Urothelium cell line (cell line): Measurements from ENCODE around the gene STRA6.

Experiments
- DNase-seq: peaks from one replicate; pipeline ENCODE4 v3.0.0; 2011; ENCODE audit warnings: low spot score, mixed read lengths
- FAIRE-seq: peaks from 2 replicates; lab custom pipeline; 2011; peaks lifted over from hg19 to GRCh38; lab: Jason Lieb, UNC

Gene STRA6

DNA sequence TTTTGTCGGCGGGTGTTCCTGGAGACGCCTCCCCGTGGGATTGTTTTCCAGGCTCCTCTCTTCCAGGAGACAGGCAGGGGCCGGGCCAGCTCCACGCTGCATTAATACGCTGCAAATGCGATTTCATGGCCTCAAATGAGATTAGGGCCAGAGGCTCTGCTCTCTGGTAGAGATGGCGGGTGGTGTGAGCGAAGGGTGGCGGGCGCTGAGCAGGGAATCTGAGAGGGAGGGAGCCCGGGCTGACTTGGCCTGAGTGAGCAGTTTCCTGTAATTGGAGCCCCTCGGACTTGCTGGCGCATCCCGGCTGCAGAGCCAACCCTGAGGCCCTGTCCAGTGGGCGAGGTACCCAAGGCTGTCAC is 26.1 kb upstream of the STRA6 start:
- FAIRE-seq (no peak), DNase-seq (no peak)

DNA sequence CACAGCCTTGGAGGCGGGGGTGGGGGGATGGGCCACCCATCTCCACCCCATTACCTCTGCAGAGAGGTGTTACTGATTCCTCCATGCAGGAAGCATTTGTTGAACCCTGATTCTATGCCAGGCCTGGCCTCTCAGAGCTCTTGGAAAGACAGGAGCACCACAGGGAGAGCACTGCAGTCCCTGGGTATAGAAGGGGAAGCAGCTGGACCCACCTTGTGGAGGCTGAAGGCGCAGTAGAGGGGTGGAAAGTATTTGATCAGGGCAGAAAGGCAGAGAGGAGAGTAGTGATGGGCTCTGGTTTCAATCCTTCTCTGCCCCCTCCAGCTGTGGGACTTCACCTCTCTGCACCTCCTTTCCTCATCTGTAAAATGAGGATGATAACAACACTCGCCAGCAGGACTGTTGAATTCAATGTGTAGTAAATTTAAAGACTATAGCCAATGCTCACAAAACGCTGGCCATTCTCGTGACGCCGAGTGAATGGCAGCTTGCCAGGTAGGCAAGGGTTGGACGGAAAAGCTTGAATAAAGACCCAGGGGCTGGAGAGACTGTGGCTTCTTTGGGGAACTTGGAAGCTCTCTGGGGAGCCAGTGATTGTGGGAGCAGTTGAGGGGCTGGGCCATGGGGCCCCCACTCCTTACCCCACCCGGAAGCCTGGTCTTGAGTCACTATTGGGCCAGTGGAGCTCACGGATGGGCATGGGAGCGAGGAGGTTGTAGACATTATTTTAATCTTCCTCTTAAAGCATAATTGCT is 25.6 kb upstream of the STRA6 start:
- FAIRE-seq: no peak
- DNase-seq: no peak

- no peak for FAIRE-seq
Measured at GRCh38 chr15:74226761-74227540, 24.4 kb upstream of the STRA6 start.

GRCh38 chr15:74225928-74226327 is 23.3 kb upstream of the STRA6 start:
- DNase-seq: no peak
- no peak for FAIRE-seq

More at GRCh38 chr15:74226761-74227540, 24.4 kb upstream of the STRA6 start:
- no peak for DNase-seq

DNA sequence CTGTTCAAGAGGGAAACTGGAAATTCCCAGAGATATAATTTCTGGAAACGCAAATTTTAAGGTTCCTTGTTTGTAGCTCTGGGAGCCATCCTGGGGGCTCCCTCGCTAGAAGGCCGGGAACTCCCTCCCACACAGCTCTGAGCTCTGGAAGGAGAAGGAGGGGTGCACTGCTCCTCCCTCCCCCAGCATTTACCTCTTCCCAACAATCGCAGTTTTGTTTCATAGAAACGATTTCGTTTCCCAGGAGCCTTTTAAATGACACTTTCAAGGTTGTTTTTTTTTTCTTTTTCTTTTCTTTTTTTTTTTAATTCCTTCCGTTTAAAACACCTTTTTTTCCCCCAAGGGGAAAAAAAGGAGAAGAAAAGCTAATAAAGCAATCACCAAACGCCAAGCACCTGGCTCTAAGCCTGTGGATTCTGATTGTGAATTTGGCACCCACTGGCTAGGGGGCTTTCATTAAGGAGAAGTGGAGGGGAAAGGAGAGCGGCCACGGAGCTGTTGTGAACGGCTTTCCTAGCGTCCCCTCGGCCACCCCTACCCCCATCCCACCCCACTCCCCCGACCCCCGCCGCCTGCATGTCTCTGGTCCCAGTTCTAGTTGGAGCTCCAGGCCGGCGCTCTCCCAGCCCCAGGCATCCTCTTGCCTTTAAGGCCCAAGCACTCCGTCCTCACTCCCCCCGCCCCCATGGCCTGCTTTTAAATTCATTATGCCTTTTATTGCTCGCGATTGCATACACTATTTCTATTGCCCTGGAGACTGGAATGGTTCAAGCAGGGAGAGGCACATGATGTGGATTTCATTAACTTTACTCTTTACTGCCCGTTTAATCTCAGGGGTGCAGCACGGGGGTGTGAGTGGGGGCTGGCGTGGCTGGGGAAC is 19.9 kb upstream of the STRA6 start:
- FAIRE-seq (no peak), DNase-seq (no peak)

DNA sequence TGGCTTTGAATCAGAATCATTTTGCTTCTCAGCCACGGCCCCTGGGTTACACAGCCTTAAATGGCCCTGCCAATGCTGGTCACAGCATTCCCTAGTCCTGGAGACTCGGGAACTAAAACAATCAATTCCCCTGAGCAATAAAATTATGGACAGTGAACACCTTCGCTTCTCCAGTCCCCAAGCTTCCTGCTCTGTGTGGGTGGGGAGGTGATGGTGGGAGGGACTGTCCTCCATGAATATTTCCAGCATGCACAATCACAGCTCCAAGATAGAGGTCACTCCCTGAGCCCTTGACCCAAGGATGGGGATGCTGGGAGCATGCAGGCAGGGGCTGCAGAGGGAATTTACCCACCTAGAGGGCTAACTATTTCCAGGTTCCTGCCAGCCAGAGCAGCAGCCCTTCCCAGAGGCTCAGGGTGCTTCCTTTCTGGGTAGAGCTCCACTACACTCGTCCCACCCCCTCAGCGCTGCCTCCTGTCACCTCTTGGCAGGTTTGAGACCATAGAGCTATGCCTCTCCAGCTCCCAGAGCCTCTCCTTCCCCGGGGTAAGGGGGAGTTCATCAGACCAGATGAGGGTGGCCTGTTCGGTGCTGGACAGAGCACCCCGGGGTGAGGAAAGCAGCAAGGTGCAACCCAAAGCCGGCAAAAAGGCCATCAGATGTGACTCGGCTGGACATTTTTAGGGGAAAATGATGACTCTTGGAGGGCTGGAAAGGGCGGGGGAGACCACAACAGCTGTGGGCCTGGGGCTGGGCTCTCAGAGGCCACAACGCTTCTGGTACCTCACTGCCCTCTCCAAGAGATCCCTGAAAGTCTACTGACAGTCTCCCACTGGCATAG is 19.0 kb upstream of the STRA6 start:
- FAIRE-seq (no peak), DNase-seq (no peak)

- no peak for DNase-seq
- FAIRE-seq: no peak
Measured at GRCh38 chr15:74220475-74221248, 18.1 kb upstream of the STRA6 start.

DNA sequence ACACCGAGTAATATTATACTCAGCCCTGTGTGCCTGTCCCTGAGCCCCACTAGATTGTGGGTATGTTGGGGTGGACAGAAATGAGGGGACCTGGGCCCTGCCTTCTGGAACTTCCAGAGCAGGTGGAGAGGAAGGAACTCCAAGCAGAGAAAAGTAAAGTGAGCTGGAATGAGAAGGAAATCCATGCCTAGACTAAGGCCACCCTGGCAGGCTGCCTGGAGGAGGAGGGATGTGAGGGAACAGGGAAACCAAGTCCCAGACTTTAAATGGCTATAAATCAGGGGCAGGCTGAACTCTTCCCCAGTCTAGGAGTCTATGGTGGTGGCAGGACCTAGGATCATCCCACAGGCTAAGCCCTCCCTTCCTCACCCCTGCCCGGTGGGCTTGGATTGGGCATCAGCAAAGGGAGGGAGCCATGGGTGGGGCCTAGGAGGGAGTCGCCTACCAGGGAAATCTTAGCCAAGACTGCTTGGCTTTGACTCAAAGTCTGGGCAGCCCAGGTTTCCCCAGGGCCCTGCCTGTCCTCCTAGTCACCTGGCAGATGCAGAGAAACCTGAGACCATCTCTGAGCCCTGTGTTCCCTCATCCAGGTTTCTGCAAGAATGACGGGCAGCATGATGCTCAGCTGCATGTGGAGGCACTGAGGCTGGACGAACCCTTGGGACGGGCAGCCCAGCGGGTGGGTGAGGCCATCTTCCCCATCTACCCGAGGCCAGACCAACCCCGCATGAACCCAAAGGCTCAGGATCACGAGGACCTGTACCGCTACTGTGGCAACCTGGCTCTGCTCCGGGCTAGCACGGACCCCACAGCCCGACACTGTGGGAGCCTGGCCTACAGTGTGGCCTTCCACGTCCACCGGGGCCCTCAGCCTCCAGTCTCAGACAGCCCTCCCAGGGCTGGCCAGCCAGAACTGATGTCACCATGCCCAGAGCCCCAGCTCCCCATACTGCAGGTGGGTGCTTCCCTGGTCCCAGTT is 15.6 kb upstream of the STRA6 start:
- no peak for FAIRE-seq
- no peak for DNase-seq

DNA sequence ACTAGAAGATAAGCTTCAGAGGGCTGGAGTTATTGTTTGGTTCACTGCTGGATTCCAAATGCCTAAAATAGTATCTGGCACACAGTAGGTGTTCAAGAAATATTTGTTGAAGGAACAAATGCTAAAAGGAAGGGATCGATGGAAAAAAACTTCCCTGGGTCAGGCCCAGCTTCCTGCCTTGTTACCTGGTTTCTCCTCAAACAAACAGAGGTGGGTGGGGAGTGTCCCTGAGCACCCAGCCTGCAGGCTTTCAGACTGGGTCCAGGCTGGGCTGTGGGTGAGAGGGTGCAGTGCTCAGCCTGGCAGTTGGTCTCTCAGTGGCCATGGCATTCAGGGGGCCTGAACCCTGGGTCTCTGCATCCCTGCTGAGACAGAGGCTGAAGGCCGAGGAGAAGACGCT is 14.4 kb upstream of the STRA6 start:
- FAIRE-seq (no peak), DNase-seq (no peak)

DNA sequence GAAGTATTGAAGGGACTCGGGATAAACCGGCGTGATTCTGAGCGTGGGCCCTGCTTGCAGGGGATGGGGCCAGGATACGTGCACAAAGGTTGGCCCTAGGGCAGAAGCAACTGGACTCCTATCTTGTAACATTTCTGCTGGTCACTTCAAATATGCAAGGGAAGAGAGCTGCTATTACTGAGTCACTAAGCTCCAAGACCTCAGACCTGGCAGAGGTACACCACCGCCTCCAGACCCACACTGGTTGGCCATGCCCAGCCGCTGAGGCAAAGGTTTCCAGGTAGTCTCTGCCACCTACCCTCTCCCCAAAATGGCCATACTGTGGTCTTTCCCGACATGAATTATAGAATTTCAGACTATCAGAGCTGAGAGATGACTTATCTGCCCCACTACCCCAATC is 13.4 kb upstream of the STRA6 start:
- no peak for FAIRE-seq
- DNase-seq: no peak

- no peak for FAIRE-seq
- DNase-seq: no peak
Measured at GRCh38 chr15:74214324-74215021, 11.9 kb upstream of the STRA6 start.

DNA sequence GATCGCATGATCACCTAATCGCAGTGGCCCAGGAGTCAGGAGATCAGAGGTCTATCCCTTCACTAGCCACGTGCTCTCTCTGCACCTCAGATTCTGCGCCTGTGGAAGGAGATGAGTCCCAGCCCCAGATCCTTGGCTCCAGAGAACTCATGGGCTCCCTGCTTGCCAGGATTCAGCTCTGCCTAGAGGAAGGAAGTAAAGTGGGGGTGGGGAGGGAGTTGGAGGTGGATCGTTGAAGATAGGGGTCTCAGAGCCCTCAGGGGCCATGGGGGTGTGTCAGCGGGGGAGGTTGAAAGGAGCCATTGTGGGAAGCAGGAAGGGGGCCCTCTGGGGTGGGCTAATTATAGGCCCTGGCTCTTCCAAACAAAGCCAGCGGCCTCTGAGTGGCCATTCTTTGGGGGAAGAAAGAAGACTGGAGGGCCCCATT is 11.3 kb upstream of the STRA6 start:
- FAIRE-seq: no peak

GRCh38 chr15:74212494-74212893 is 9.9 kb upstream of the STRA6 start:
- FAIRE-seq (no peak), DNase-seq (no peak)

More for the DNA sequence above, 11.3 kb upstream of the STRA6 start:
- DNase-seq: no peak

- FAIRE-seq (no peak), DNase-seq (no peak)
Measured at GRCh38 chr15:74211656-74212055, 9.1 kb upstream of the STRA6 start.

- DNase-seq: no peak
- FAIRE-seq: no peak
Measured at GRCh38 chr15:74210729-74211128, 8.1 kb upstream of the STRA6 start.

GRCh38 chr15:74209997-74210671 is 7.5 kb upstream of the STRA6 start:
- DNase-seq: peak; percentile 44
- FAIRE-seq: no peak

DNA sequence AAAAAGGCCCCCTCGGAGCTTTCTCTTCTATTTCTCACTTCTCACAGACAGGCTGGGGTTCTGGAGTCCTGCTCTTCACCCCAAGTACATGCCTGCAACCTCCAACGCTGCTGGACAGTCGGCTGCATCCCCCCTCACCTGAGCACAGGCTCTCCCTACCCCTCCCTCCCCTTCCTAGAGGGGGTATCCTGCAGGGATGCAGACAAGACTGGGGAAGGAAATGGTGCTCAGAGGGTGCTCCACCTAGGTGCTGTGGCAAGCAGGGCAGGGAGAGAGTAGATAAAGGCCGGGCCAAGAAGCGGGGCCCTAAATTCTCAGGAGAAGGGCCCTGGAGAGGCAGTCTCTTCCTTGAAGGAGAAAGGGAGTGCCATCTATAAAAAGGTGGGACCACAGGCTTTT is 7.0 kb upstream of the STRA6 start:
- DNase-seq (no peak), FAIRE-seq (no peak)
